ENCODE data around the gene ATP13A3.

GRCh38 chr3:194392576-194392975 is 94.2 kb downstream of the ATP13A3 start:
- no peak for TF ChIP-seq POLR2A (IDR thresholded peaks at IDR 0.05)
- no peak for TF ChIP-seq CTCF (IDR thresholded peaks at IDR 0.05)
- no peak for TF ChIP-seq POLR2AphosphoS5 (IDR thresholded peaks at IDR 0.05; ENCODE audit: insufficient read depth in 1 of 2, low read depth in 1 of 2)

Data from vagina (tissue), 2 donors.